HepG2 (cell line): ENCODE data around the gene INO80B. TPM values are rescaled to one million over a fixed set of nuclear protein-coding genes. Genes with fewer than 3 reads are reported as not detected.

ENCODE experiments used
- DNMT1 ChIP-seq: sonication (generic); formaldehyde crosslinking; IDR thresholded peaks from 2 replicates; pipeline ENCODE4 v1.5.1; 2020; ENCODE audit warnings: mild to moderate bottlenecking, missing genetic modification reagents
- HDAC2 ChIP-seq: sonication (generic); formaldehyde crosslinking; IDR thresholded peaks from 2 replicates; pipeline ENCODE4 v1.4.0; 2020; ENCODE audit warnings: missing genetic modification reagents
- KDM2A ChIP-seq: sonication (generic); formaldehyde crosslinking; IDR thresholded peaks from 2 replicates; pipeline ENCODE4 v1.4.0; 2020; ENCODE audit warnings: low read depth, missing genetic modification reagents, borderline replicate concordance
- ZNF10 ChIP-seq: sonication (generic); formaldehyde crosslinking; IDR thresholded peaks from 2 replicates; pipeline ENCODE4 v1.4.0; 2020; ENCODE audit warnings: mild to moderate bottlenecking, low read depth, missing genetic modification reagents, borderline replicate concordance
- ZNF564 ChIP-seq: sonication (generic); formaldehyde crosslinking; IDR thresholded peaks from 2 replicates; pipeline ENCODE4 v1.8.1; 2023; ENCODE audit warnings: mild to moderate bottlenecking, missing genetic modification reagents
- ZNF724P ChIP-seq: sonication (generic); formaldehyde crosslinking; IDR thresholded peaks from 2 replicates; pipeline ENCODE4 v1.8.0; 2022; ENCODE audit warnings: missing genetic modification reagents, borderline replicate concordance
- ZNF780A ChIP-seq: sonication (generic); formaldehyde crosslinking; IDR thresholded peaks from 2 replicates; pipeline ENCODE4 v1.8.0; 2022; ENCODE audit warnings: mild to moderate bottlenecking, missing genetic modification reagents, moderate library complexity
- ZNF782 ChIP-seq: sonication (generic); formaldehyde crosslinking; IDR thresholded peaks from 2 replicates; pipeline ENCODE4 v1.4.0; 2020; ENCODE audit warnings: missing genetic modification reagents, mild to moderate bottlenecking, borderline replicate concordance
- ZSCAN9 ChIP-seq: IDR thresholded peaks from 2 replicates; pipeline ENCODE4 v1.6.1; 2016; ENCODE audit warnings: borderline replicate concordance
- polyA plus RNA-seq, 8 experiments: library from polyadenylated mRNA; depleted of rRNA in 3 of 8; stranded (reverse) in 7 of 8; unstranded in 1 of 8; fragments of >200 nt; fragmentation: Illumina TruSeq in 4 of 8; extraction: Trizol in 4 of 8; gene quantifications; 2 replicates each; pipeline versions ENCODE4 v1.2.1 to v1.2.3, GENCODE V29; 2011 to 2016; ENCODE audit warnings: low read depth in 4 of 8, missing spikeins in 1 of 8, mixed read lengths in 1 of 8; ENCODE audit not compliant: insufficient read depth in 1 of 8
- total RNA-seq, 5 experiments: library from RNA; depleted of rRNA; stranded (reverse); fragments of >200 nt; fragmentation: Illumina TruSeq; extraction: Trizol; gene quantifications; 2 replicates each; pipeline ENCODE4 v1.2.3, GENCODE V29; 2016; ENCODE audit warnings: low read depth in 1 of 5
- TF ChIP-seq, protein P1 (sequence below): sonication (generic); formaldehyde crosslinking; IDR thresholded peaks from 2 replicates; pipeline ENCODE4 v1.5.0; 2020; ENCODE audit warnings: missing genetic modification reagents
- TF ChIP-seq, protein P2 (sequence below): sonication (generic); formaldehyde crosslinking; conservative IDR thresholded peaks from 2 replicates; pipeline ENCODE4 v1.8.1; 2023; ENCODE audit warnings: missing genetic modification reagents
- TF ChIP-seq, protein P3 (sequence below): sonication (generic); formaldehyde crosslinking; IDR thresholded peaks from 2 replicates; pipeline ENCODE4 v1.4.0; 2020; ENCODE audit warnings: mild to moderate bottlenecking, missing genetic modification reagents
- TF ChIP-seq, protein P4 (sequence below), 2 experiments: sonication (generic) in 1 of 2; formaldehyde crosslinking in 1 of 2; IDR thresholded peaks; 2 replicates each; pipeline versions ENCODE4 v1.4.0 to v1.6.1; 2016 to 2020; ENCODE audit warnings: borderline replicate concordance in 1 of 2, low read depth in 1 of 2, mild to moderate bottlenecking in 1 of 2, missing genetic modification reagents in 1 of 2
- TF ChIP-seq, protein P5 (sequence below): IDR thresholded peaks from 2 replicates; pipeline ENCODE4 v1.6.1; 2018; ENCODE audit warnings: missing genetic modification reagents
- TF ChIP-seq, protein P6 (sequence below): sonication (generic); formaldehyde crosslinking; IDR thresholded peaks from 2 replicates; pipeline ENCODE4 v1.4.0; 2020; ENCODE audit warnings: missing genetic modification reagents

Gene INO80B
- total and polyA plus RNA-seq, 2 of the 13 experiments (the other 11 are each of a cell fraction or from before 2014, with no cell fraction given), result 6.2 to 14.5 TPM

DNA sequence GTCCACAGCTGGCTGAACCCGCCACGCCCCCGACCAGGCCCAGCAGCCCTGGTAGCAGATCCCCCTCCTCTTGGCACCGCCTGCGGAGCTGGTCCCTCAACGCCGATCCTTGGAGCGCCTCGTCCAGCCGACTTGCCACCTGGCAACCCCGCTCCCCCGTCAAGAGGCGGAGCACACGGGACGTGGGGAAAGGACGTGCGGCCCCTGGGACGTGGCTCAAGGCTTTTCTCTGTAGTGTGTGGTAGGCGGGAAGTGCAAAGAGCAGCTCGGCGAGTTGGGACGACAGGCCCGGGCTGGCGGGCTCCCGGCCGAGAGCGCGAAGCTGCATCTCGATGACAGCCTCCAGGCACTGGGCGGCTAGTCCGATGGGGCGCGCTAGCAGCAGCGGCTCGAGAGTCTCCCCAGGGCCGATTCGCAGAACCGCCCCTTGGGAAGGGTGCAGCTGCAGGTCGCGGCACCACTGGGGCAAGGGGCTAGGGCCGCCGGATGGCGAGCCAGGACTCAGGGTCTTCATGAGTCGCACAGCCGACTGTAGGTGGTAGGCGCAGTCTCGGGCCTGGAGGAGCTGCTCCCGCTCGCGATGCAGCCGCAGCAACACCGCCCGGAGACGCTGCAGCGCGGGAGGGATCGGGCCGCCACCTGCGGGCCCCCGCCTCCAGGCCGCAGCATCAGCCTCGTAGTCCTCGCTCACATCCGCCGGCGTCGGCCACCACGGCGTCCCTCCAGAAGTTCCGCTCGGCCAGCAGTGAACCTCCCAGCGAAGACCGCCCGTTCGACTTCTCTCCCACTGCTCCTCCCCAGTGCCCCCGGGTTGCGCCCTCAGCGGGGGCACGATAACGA lies 27.3 kb downstream of the INO80B start (continued):
- TF ChIP-seq DNMT1 (CRISPR knock-in tag) (0 out of 2 replicates have a peak, but pooled peaks have one; percentile 42), ZNF780A (CRISPR knock-in tag) (no peak), ZSCAN9 (CRISPR knock-in tag) (no peak), HDAC2 (CRISPR knock-in tag) (no peak), KDM2A (CRISPR knock-in tag) (no peak; the same call in 1 of the 2 replicates), ZNF782 (CRISPR knock-in tag) (no peak; the same call in 1 of the 2 replicates), ZNF564 (CRISPR knock-in tag) (peak; percentile 83; the same call in 1 of the 2 replicates), ZNF724P (peak; percentile 57), ZNF10 (no peak)
- TF ChIP-seq, protein P1, sequence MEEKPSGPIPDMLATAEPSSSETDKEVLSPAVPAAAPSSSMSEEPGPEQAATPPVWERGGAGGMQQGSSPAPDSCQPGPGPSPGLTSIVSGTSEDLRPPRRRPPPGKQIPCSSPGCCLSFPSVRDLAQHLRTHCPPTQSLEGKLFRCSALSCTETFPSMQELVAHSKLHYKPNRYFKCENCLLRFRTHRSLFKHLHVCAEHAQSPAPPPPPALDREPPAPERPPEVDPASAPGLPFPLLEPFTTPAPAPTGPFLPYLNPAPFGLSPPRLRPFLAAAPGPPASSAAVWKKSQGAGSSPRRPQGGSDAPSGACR, result peak; percentile 99
- TF ChIP-seq, protein P2, sequence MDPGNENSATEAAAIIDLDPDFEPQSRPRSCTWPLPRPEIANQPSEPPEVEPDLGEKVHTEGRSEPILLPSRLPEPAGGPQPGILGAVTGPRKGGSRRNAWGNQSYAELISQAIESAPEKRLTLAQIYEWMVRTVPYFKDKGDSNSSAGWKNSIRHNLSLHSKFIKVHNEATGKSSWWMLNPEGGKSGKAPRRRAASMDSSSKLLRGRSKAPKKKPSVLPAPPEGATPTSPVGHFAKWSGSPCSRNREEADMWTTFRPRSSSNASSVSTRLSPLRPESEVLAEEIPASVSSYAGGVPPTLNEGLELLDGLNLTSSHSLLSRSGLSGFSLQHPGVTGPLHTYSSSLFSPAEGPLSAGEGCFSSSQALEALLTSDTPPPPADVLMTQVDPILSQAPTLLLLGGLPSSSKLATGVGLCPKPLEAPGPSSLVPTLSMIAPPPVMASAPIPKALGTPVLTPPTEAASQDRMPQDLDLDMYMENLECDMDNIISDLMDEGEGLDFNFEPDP (CRISPR knock-in tag), result peak; percentile 99
- TF ChIP-seq, protein P3, sequence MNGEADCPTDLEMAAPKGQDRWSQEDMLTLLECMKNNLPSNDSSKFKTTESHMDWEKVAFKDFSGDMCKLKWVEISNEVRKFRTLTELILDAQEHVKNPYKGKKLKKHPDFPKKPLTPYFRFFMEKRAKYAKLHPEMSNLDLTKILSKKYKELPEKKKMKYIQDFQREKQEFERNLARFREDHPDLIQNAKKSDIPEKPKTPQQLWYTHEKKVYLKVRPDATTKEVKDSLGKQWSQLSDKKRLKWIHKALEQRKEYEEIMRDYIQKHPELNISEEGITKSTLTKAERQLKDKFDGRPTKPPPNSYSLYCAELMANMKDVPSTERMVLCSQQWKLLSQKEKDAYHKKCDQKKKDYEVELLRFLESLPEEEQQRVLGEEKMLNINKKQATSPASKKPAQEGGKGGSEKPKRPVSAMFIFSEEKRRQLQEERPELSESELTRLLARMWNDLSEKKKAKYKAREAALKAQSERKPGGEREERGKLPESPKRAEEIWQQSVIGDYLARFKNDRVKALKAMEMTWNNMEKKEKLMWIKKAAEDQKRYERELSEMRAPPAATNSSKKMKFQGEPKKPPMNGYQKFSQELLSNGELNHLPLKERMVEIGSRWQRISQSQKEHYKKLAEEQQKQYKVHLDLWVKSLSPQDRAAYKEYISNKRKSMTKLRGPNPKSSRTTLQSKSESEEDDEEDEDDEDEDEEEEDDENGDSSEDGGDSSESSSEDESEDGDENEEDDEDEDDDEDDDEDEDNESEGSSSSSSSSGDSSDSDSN (CRISPR knock-in tag), result peak; percentile 97; the same call in 1 of the 2 replicates
- TF ChIP-seq, protein P4, sequence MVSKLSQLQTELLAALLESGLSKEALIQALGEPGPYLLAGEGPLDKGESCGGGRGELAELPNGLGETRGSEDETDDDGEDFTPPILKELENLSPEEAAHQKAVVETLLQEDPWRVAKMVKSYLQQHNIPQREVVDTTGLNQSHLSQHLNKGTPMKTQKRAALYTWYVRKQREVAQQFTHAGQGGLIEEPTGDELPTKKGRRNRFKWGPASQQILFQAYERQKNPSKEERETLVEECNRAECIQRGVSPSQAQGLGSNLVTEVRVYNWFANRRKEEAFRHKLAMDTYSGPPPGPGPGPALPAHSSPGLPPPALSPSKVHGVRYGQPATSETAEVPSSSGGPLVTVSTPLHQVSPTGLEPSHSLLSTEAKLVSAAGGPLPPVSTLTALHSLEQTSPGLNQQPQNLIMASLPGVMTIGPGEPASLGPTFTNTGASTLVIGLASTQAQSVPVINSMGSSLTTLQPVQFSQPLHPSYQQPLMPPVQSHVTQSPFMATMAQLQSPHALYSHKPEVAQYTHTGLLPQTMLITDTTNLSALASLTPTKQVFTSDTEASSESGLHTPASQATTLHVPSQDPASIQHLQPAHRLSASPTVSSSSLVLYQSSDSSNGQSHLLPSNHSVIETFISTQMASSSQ (IDR thresholded peaks at IDR 0.05; ENCODE audit: low read depth), result no peak
- TF ChIP-seq, protein P4 (CRISPR knock-in tag; IDR thresholded peaks at IDR 0.05; ENCODE audit: borderline replicate concordance), result 0 out of 2 replicates have a peak, but pooled peaks have one; percentile 1
- TF ChIP-seq, protein P5, sequence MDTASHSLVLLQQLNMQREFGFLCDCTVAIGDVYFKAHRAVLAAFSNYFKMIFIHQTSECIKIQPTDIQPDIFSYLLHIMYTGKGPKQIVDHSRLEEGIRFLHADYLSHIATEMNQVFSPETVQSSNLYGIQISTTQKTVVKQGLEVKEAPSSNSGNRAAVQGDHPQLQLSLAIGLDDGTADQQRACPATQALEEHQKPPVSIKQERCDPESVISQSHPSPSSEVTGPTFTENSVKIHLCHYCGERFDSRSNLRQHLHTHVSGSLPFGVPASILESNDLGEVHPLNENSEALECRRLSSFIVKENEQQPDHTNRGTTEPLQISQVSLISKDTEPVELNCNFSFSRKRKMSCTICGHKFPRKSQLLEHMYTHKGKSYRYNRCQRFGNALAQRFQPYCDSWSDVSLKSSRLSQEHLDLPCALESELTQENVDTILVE, result no peak
- TF ChIP-seq, protein P6, sequence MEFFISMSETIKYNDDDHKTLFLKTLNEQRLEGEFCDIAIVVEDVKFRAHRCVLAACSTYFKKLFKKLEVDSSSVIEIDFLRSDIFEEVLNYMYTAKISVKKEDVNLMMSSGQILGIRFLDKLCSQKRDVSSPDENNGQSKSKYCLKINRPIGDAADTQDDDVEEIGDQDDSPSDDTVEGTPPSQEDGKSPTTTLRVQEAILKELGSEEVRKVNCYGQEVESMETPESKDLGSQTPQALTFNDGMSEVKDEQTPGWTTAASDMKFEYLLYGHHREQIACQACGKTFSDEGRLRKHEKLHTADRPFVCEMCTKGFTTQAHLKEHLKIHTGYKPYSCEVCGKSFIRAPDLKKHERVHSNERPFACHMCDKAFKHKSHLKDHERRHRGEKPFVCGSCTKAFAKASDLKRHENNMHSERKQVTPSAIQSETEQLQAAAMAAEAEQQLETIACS (CRISPR knock-in tag), result peak; percentile 65
